ENCODE data around the gene GOLGA1.

Gene GOLGA1

GRCh38 chr9:124950050-124950718 lies 9.3 kb upstream of the GOLGA1 start:
- no peaks in the 10 kb centered on the region for H3K79me2 ChIP-seq
- no peaks in the 10 kb centered on the region for H3K9me3 ChIP-seq (ENCODE audit: control insufficient read depth, low read length)
- H3K4me1 ChIP-seq, result no peaks in the 10 kb centered on the region
- H3K27me3 ChIP-seq (ENCODE audit: control insufficient read depth, insufficient read depth, low read length), result no peaks in the 10 kb centered on the region
- H3K36me3 ChIP-seq (ENCODE audit: control insufficient read depth, insufficient read depth, low read length), result no peaks in the 10 kb centered on the region
- TF ChIP-seq CTCF (IDR thresholded peaks at IDR 0.05), result no peak
- H3K9ac ChIP-seq, result no peak overlapping the region
- H3K4me3 ChIP-seq (ENCODE audit: low read depth, low read length), result no peak overlapping the region
- no peak overlapping the region for H3K4me2 ChIP-seq (ENCODE audit: low read length)
- no peak overlapping the region for H3K27ac ChIP-seq
- H2AFZ ChIP-seq, result no peak overlapping the region

GRCh38 chr9:124949387-124949786 lies 8.5 kb upstream of the GOLGA1 start:
- Histone ChIP-seq H3K9ac (no peak overlapping the region), H3K36me3 (ENCODE audit: control insufficient read depth, insufficient read depth, low read length) (no peaks in the 10 kb centered on the region), H3K9me3 (ENCODE audit: control insufficient read depth, low read length) (no peaks in the 10 kb centered on the region), H3K4me2 (ENCODE audit: low read length) (no peak overlapping the region), H3K4me3 (ENCODE audit: low read depth, low read length) (no peak overlapping the region), H3K79me2 (no peaks in the 10 kb centered on the region), H3K27ac (no peak overlapping the region), H2AFZ (no peak overlapping the region), H3K4me1 (no peaks in the 10 kb centered on the region), H3K27me3 (ENCODE audit: control insufficient read depth, insufficient read depth, low read length) (no peaks in the 10 kb centered on the region)
- no peak for TF ChIP-seq CTCF (IDR thresholded peaks at IDR 0.05)

- no peak overlapping the region for H3K9ac ChIP-seq
- H3K79me2 ChIP-seq, result no peaks in the 10 kb centered on the region
- H3K27ac ChIP-seq, result no peak overlapping the region
- H3K9me3 ChIP-seq (ENCODE audit: control insufficient read depth, low read length), result no peaks in the 10 kb centered on the region
- H3K4me3 ChIP-seq (ENCODE audit: low read depth, low read length), result no peak overlapping the region
- H3K4me2 ChIP-seq (ENCODE audit: low read length), result no peak overlapping the region
- TF ChIP-seq CTCF (IDR thresholded peaks at IDR 0.05), result no peak
- H3K4me1 ChIP-seq, result no peaks in the 10 kb centered on the region
- H3K27me3 ChIP-seq (ENCODE audit: control insufficient read depth, insufficient read depth, low read length), result no peaks in the 10 kb centered on the region
- H2AFZ ChIP-seq, result no peak overlapping the region
- H3K36me3 ChIP-seq (ENCODE audit: control insufficient read depth, insufficient read depth, low read length), result no peaks in the 10 kb centered on the region
These were observed 7.0 kb upstream of the GOLGA1 start for GRCh38 chr9:124947727-124948391.

- Histone ChIP-seq H3K36me3 (ENCODE audit: control insufficient read depth, insufficient read depth, low read length) (no peaks in the 10 kb centered on the region), H3K27ac (no peak overlapping the region)
- TF ChIP-seq CTCF (IDR thresholded peaks at IDR 0.05), result no peak
These were observed 5.3 kb upstream of the GOLGA1 start for GRCh38 chr9:124946167-124946566.

More at GRCh38 chr9:124946167-124946566, 5.3 kb upstream of the GOLGA1 start:
- no peaks in the 10 kb centered on the region for H3K4me1 ChIP-seq
- H3K4me3 ChIP-seq (ENCODE audit: low read depth, low read length), result no peak overlapping the region
- H3K79me2 ChIP-seq, result no peaks in the 10 kb centered on the region
- no peaks in the 10 kb centered on the region for H3K27me3 ChIP-seq (ENCODE audit: control insufficient read depth, insufficient read depth, low read length)
- no peak overlapping the region for H3K9ac ChIP-seq
- no peaks in the 10 kb centered on the region for H3K9me3 ChIP-seq (ENCODE audit: control insufficient read depth, low read length)
- H2AFZ ChIP-seq, result no peak overlapping the region
- no peak overlapping the region for H3K4me2 ChIP-seq (ENCODE audit: low read length)

All from parathyroid adenoma (tissue), 2 donors.